Tibial nerve (tissue), 4 donors: ENCODE data around the gene PHKG1.

Experiments
- CTCF ChIP-seq, 5 experiments: fragments of 200-600 bp in 3 of 5; fragments of 450-650 bp in 2 of 5; sonication (generic) in 3 of 5; IDR thresholded peaks; one replicate each; pipeline ENCODE4 v1.5.1; 2016 to 2019; ENCODE audit warnings: antibody characterized with exemption in 5 of 5, mild to moderate bottlenecking in 3 of 5, moderate library complexity in 2 of 5
- EP300 ChIP-seq, 2 donors: sonication (generic); formaldehyde crosslinking; IDR thresholded peaks; one replicate each; pipeline ENCODE4 v1.6.1; 2017; ENCODE audit warnings: antibody characterized with exemption in 2 of 2, mild to moderate bottlenecking in 1 of 2

GRCh38 chr7:56092789-56093531, at the start of gene PHKG1:
- peak in 3 of 5 experiments; percentile 24 to 49 (median 28) for TF ChIP-seq CTCF (IDR thresholded peaks at IDR 0.05)
- peak; percentile 23 to 24 for TF ChIP-seq EP300 (IDR thresholded peaks at IDR 0.05)
